Measurements from ENCODE around the gene CALHM1.

GRCh38 chr10:103495321-103495720 lies 36.6 kb upstream of the CALHM1 start:
- no peak for TF ChIP-seq POLR2A (IDR thresholded peaks at IDR 0.05)
- TF ChIP-seq CTCF (IDR thresholded peaks at IDR 0.05): no peak

All from body of pancreas (tissue), 4 donors.